HEK293 (cell line): ENCODE results near the gene B2M.

Source experiments
- ATF2 ChIP-seq: fragments of 450-650 bp; formaldehyde crosslinking; IDR thresholded peaks from 2 replicates; pipeline ENCODE4 v1.5.1; 2016; ENCODE audit warnings: missing biosample characterization, missing genetic modification characterization, low read depth
- CTCF ChIP-seq: fragments of 450-650 bp; formaldehyde crosslinking; IDR thresholded peaks from 2 replicates; pipeline ENCODE4 v1.5.1; 2016; ENCODE audit warnings: missing biosample characterization, missing genetic modification characterization
- OSR2 ChIP-seq: fragments of 450-650 bp; formaldehyde crosslinking; IDR thresholded peaks from 2 replicates; pipeline ENCODE4 v1.5.1; 2016; ENCODE audit warnings: missing biosample characterization, missing genetic modification characterization
- SALL2 ChIP-seq: fragments of 450-650 bp; formaldehyde crosslinking; IDR thresholded peaks from 2 replicates; pipeline ENCODE4 v1.5.0; 2017; ENCODE audit warnings: missing biosample characterization, mild to moderate bottlenecking, missing genetic modification characterization, borderline replicate concordance
- TRIM28 ChIP-seq: IDR thresholded peaks from 2 replicates; pipeline ENCODE4 v1.6.1; 2011; ENCODE audit warnings: low read length, control low read depth, borderline replicate concordance
- YY1 ChIP-seq: fragments of 450-650 bp; formaldehyde crosslinking; IDR thresholded peaks from 2 replicates; pipeline ENCODE4 v1.5.1; 2018; ENCODE audit warnings: missing biosample characterization, missing genetic modification characterization
- ZBTB49 ChIP-seq: fragments of 450-650 bp; formaldehyde crosslinking; IDR thresholded peaks from 2 replicates; pipeline ENCODE4 v1.5.1; 2016; ENCODE audit warnings: missing biosample characterization, missing genetic modification characterization, low read depth
- ZNF24 ChIP-seq: fragments of 450-650 bp; formaldehyde crosslinking; IDR thresholded peaks from 2 replicates; pipeline ENCODE4 v1.5.1; 2016; ENCODE audit warnings: missing biosample characterization, missing genetic modification characterization
- ZNF423 ChIP-seq: fragments of 450-650 bp; formaldehyde crosslinking; IDR thresholded peaks from 2 replicates; pipeline ENCODE4 v1.5.1; 2016; ENCODE audit warnings: missing biosample characterization, missing genetic modification characterization
- ZNF529 ChIP-seq: fragments of 450-650 bp; formaldehyde crosslinking; IDR thresholded peaks from 2 replicates; pipeline ENCODE4 v1.5.1; 2017; ENCODE audit warnings: missing genetic modification characterization, missing biosample characterization; ENCODE audit not compliant: insufficient replicate concordance
- ZNF621 ChIP-seq: fragments of 450-650 bp; formaldehyde crosslinking; IDR thresholded peaks from 2 replicates; pipeline ENCODE4 v1.5.1; 2017; ENCODE audit warnings: missing biosample characterization, missing genetic modification characterization
- TF ChIP-seq, protein P1 (sequence below): sonication (generic); formaldehyde crosslinking; IDR thresholded peaks from 2 replicates; pipeline ENCODE4 v1.8.1; 2022; ENCODE audit warnings: mild to moderate bottlenecking, moderate library complexity, missing genetic modification reagents
- TF ChIP-seq, protein P2 (sequence below): fragments of 450-650 bp; formaldehyde crosslinking; conservative IDR thresholded peaks from 2 replicates; pipeline ENCODE4 v1.5.1; 2016; ENCODE audit warnings: low read depth, missing biosample characterization, missing genetic modification characterization

GRCh38 chr15:44710236-44711095, 851 bp upstream of the B2M start:
- TF ChIP-seq, protein P1, sequence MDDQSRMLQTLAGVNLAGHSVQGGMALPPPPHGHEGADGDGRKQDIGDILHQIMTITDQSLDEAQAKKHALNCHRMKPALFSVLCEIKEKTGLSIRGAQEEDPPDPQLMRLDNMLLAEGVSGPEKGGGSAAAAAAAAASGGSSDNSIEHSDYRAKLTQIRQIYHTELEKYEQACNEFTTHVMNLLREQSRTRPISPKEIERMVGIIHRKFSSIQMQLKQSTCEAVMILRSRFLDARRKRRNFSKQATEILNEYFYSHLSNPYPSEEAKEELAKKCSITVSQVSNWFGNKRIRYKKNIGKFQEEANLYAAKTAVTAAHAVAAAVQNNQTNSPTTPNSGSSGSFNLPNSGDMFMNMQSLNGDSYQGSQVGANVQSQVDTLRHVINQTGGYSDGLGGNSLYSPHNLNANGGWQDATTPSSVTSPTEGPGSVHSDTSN (CRISPR knock-in tag), result no peak
- TF ChIP-seq SALL2 (no peak), ATF2 (tag by site-specific recombination) (no peak), ZNF529 (tag by site-specific recombination) (no peak), ZBTB49 (tag by site-specific recombination) (no peak), OSR2 (tag by site-specific recombination) (no peak), CTCF (no peak; the same call in 1 of the 2 replicates), ZNF423 (tag by site-specific recombination) (no peak), ZNF24 (tag by site-specific recombination) (peak; percentile 90), YY1 (tag by site-specific recombination) (no peak), ZNF621 (no peak), TRIM28 (no peak)
- TF ChIP-seq, protein P2, sequence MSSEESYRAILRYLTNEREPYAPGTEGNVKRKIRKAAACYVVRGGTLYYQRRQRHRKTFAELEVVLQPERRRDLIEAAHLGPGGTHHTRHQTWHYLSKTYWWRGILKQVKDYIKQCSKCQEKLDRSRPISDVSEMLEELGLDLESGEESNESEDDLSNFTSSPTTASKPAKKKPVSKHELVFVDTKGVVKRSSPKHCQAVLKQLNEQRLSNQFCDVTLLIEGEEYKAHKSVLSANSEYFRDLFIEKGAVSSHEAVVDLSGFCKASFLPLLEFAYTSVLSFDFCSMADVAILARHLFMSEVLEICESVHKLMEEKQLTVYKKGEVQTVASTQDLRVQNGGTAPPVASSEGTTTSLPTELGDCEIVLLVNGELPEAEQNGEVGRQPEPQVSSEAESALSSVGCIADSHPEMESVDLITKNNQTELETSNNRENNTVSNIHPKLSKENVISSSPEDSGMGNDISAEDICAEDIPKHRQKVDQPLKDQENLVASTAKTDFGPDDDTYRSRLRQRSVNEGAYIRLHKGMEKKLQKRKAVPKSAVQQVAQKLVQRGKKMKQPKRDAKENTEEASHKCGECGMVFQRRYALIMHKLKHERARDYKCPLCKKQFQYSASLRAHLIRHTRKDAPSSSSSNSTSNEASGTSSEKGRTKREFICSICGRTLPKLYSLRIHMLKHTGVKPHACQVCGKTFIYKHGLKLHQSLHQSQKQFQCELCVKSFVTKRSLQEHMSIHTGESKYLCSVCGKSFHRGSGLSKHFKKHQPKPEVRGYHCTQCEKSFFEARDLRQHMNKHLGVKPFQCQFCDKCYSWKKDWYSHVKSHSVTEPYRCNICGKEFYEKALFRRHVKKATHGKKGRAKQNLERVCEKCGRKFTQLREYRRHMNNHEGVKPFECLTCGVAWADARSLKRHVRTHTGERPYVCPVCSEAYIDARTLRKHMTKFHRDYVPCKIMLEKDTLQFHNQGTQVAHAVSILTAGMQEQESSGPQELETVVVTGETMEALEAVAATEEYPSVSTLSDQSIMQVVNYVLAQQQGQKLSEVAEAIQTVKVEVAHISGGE (tag by site-specific recombination), result no peak
